Measurements from ENCODE around the gene CRIP3. TPM values are rescaled to one million over a fixed set of nuclear protein-coding genes. Genes with fewer than 3 reads are reported as not detected.

Gene CRIP3
- total and polyA plus RNA-seq, 2 of the 13 experiments (the other 11 are each of a cell fraction or from before 2014, with no cell fraction given), result 6.3 to 9.3 TPM

GRCh38 chr6:43286980-43287716 lies 21.5 kb downstream of the CRIP3 start (continued):
- no peak for TF ChIP-seq PBX2 (CRISPR knock-in tag; IDR thresholded peaks at IDR 0.05)
- no peak for TF ChIP-seq PITX1 (CRISPR knock-in tag; IDR thresholded peaks at IDR 0.05)
- TF ChIP-seq ZNF768 (CRISPR knock-in tag; IDR thresholded peaks at IDR 0.05), result peak; percentile 19; the same call in 1 of the 2 replicates
- TF ChIP-seq NR2F1 (CRISPR knock-in tag; IDR thresholded peaks at IDR 0.05), result peak in 1 of 2 experiments; percentile 64; a peak in 1 of 4 replicates
- no peak; the same call in 1 of the 2 replicates for TF ChIP-seq ZNF275 (CRISPR knock-in tag; IDR thresholded peaks at IDR 0.05; ENCODE audit: borderline replicate concordance)
- no peak for TF ChIP-seq ZNF7 (CRISPR knock-in tag; IDR thresholded peaks at IDR 0.05)
- peak; percentile 69; the same call in 1 of the 2 replicates for TF ChIP-seq HNRNPL (IDR thresholded peaks at IDR 0.05; ENCODE audit: low read depth, low read length)
- no peak for TF ChIP-seq ZEB1 (IDR thresholded peaks at IDR 0.05; ENCODE audit: insufficient replicate concordance, low read depth)
- no peak for TF ChIP-seq HDAC1 (CRISPR knock-in tag; IDR thresholded peaks at IDR 0.05)
- TF ChIP-seq ZFP82 (CRISPR knock-in tag; IDR thresholded peaks at IDR 0.05; ENCODE audit: borderline replicate concordance), result no peak
- TF ChIP-seq ARHGAP35 (CRISPR knock-in tag; IDR thresholded peaks at IDR 0.05; ENCODE audit: borderline replicate concordance), result no peak
